Measurements from ENCODE around the gene FRMD6.
"Not testable (repeated sequence)": the region's sequence is repeated elsewhere in the genome, so short reads cannot be mapped to it uniquely, and the experiment has no call there.

Gene FRMD6

DNA sequence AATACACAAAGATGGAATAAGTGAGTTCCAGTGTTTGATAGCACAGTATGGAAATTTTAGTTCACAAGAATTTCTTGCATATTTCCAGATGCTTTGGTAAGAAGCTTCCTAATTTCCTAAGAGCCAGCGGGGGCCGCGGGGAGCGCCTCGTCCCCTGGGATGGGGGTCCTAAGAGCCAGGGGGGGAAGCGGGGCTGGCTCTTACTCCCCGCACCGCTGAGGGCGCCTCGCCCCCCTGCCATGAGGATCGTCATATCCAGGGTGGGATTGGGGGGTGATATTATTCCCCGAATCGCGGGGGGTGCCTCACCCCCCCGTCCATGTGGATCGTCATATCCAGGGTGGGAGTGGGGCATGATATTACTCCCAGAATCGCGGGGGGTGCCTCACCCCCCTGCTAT is 108.2 kb downstream of the FRMD6 start:
- no peak for TF ChIP-seq CTCF (IDR thresholded peaks at IDR 0.05; ENCODE audit: borderline replicate concordance, insufficient read depth, low read depth, low read length)
- H3K4me3 ChIP-seq (ENCODE audit: low read depth, low read length), result no peak overlapping the region

- not testable (repeated sequence) for H3K4me3 ChIP-seq (ENCODE audit: low read depth, low read length)
Observed at GRCh38 chr14:51765726-51766125, 114.0 kb downstream of the FRMD6 start.

DNA sequence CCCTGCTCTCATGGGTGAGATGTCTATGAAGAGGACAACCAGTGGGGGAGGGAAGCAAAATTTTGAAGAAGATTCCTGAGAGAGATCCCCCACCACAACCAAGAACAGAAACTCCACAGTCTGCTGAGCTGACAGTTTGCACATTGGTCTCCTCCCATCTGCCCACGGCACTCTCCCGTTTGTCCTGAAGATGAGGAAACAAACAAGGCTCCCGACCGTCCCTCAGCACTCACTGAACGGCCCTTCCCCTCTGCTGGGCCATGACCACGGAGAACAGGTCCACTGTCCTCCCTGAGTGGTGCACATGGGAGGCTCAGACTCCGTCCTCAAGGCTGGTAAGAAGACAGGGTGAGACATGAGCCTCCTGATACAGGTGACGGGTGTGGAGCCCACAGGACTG is 114.9 kb downstream of the FRMD6 start:
- H3K4me3 ChIP-seq (ENCODE audit: low read depth, low read length), result not testable (repeated sequence)

GRCh38 chr14:51769261-51769660 is 117.6 kb downstream of the FRMD6 start:
- H3K4me3 ChIP-seq (ENCODE audit: low read depth, low read length), result not testable (repeated sequence)

DNA sequence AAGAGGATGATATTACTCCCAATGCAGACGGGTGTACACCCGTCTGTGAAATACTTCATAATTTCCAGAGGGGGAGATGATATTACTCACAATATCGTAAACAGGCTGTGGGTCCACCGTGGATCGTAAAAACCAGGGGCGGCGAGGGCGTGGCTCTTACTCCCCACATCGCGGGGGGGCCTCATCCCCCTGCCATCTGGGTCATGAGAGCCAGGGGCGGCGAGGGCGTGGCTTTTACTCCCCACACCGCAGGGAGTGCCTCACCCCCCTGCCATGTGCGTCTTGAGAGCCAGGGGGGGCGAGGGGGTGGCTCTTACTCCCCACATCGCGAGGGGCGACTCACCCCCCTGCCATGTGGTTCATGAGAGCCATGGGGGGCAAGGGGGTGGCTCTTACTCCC is 122.5 kb downstream of the FRMD6 start:
- TF ChIP-seq CTCF (IDR thresholded peaks at IDR 0.05; ENCODE audit: borderline replicate concordance, insufficient read depth, low read depth, low read length), result no peak
- H3K4me3 ChIP-seq (ENCODE audit: low read depth, low read length), result no peak overlapping the region

DNA sequence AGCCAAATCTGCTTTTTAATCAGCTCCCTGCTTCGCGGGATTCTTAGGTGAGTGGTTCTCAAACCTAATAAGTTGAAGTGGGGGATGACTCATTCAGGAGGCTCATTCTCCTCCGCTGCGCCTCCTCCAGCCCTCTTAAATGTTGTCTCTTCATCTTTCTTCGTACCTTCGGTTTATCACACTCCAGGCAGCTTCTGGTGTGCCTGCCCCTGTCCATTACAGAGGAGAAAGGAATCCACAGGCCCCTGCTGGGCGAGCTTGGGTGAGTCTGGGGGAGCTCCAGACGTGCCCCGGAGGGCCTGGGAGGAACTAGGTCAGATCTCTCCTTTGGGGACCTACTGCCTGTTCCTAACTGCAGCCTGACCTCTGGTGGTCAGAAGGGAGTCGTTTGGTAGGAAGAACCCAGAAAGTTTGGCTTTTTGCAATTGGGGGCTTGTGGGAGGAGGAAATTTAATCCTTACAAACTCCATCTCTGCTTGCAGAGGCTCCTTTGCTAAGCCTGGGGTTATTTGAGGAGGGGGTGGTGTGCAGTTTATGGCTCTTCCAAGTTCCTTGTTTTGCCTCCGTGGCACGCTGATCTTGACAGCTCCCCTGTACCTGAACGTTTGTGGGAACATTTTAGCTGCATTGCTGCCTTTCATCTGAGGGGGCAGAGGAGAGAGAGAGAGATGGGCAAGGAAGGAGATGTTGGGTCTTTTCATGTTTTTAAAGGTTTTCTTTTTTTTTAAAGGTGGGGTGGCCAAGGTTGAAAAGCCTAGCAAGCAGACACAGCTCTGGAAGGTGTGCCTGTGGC is 124.6 kb downstream of the FRMD6 start:
- peak; percentile 57; the same call in 1 of the 2 replicates for TF ChIP-seq CTCF (IDR thresholded peaks at IDR 0.05; ENCODE audit: borderline replicate concordance, insufficient read depth, low read depth, low read length)
- H3K4me3 ChIP-seq (ENCODE audit: low read depth, low read length), result no peak overlapping the region

DNA sequence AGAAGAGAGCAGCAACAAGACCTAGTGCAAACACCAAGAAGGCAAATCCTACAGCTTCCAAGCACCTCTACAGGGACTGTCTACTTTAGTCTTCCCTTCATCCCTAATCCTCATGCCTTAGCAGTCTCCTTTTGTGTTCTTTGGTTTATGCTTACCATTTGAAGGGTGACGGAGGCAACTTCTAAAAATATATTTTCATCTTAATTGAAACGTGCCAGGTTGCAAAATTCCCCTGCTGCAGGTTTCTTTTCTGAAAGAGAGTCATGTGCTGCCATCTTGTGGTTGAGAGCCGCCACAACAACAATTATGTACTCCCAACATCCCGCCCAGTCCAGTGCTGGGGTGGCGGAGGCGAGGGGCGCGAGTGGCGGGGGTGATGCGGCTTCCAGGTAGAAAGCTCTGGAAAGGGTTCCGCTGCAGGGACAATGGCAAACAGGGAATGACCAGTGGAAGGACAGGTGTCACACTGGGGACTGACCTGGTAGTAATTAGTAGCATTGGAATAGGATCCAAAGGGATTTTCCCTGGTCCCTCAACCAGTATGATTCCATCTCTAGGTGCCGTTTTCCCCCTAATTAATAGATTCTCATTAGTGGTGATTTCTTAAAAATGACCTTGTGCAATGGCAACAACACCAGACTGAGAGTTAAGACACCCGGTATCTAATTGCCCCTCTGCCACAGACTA is 128.4 kb downstream of the FRMD6 start:
- H3K4me3 ChIP-seq (ENCODE audit: low read depth, low read length), result no peak overlapping the region
- TF ChIP-seq CTCF (IDR thresholded peaks at IDR 0.05; ENCODE audit: borderline replicate concordance, insufficient read depth, low read depth, low read length), result peak; percentile 70

Measured in GM12875 (cell line).